ENCODE data around the gene BARHL2.

GRCh38 chr1:90726986-90727480 lies 9.9 kb upstream of the BARHL2 start:
- no peak for TF ChIP-seq CTCF (IDR thresholded peaks at IDR 0.05)
- TF ChIP-seq POLR2A (IDR thresholded peaks at IDR 0.05), result no peak
